GM13976 (cell line): ENCODE results near the gene SLC5A9.
A peak's percentile ranks its signal among the peaks of the same experiment; 100 is the strongest.

Experiments
- DNase-seq: peaks from one replicate; pipeline ENCODE4 v3.0.0; 2012; ENCODE audit warnings: low spot score
- in situ Hi-C: fragments of 300-500 bp; cut with MboI; formaldehyde crosslinking; loops from one replicate; pipeline ENCODE4 v1.12.0; 2022; ENCODE audit warnings: low sequenced_read_pairs, mixed read lengths, inconsistent platforms; ENCODE audit not compliant: unreplicated experiment
- TF ChIP-seq, protein P1 (sequence below): IDR thresholded peaks from 2 replicates; pipeline ENCODE4 v1.5.1; 2012; ENCODE audit warnings: borderline replicate concordance, mild to moderate bottlenecking; ENCODE audit not compliant: insufficient read depth; ENCODE audit errors: extremely low read depth, missing control alignments, control extremely low read depth

Gene SLC5A9

DNA sequence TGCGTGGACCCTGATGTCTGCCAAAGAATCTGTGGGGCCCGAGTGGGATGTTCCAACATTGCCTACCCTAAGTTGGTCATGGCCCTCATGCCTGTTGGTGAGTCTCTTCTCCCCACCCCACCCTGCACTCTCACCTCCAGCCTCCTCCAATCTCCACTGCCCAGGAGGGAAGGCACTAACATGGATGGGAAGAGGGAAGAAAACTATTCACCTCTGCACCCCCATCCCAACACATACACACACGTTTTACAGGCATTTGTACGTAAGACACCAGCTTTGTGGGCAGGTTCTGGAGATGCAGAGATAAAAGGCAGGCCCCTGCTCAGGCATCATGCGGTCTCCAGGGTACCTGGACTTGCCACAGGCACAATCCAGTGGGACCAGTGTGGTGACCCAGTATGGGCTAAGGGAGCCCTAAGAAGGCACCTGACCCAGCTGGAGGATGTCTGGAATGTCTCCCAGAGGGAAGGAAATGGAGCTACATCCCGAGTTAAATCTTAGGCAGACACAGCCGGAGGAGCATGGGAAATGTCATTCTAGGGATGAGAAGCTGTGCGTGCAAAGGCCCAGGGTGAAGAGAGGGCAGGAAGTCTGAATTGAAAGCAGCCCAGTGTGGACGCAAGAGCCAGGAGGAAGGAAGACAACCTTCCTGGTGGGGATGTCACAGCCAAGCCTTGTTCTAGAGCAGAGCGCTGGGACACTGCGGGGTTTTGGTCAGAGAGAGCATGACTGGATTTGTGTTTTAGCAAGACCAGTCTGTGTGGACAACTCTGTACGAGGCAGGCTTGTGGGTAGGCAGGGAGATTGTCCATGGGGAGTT lies 11.4 kb downstream of the SLC5A9 start:
- DNase-seq, result no peak
- in situ Hi-C loops, result no loop called here
- TF ChIP-seq, protein P1, sequence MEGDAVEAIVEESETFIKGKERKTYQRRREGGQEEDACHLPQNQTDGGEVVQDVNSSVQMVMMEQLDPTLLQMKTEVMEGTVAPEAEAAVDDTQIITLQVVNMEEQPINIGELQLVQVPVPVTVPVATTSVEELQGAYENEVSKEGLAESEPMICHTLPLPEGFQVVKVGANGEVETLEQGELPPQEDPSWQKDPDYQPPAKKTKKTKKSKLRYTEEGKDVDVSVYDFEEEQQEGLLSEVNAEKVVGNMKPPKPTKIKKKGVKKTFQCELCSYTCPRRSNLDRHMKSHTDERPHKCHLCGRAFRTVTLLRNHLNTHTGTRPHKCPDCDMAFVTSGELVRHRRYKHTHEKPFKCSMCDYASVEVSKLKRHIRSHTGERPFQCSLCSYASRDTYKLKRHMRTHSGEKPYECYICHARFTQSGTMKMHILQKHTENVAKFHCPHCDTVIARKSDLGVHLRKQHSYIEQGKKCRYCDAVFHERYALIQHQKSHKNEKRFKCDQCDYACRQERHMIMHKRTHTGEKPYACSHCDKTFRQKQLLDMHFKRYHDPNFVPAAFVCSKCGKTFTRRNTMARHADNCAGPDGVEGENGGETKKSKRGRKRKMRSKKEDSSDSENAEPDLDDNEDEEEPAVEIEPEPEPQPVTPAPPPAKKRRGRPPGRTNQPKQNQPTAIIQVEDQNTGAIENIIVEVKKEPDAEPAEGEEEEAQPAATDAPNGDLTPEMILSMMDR, result no peak

DNA sequence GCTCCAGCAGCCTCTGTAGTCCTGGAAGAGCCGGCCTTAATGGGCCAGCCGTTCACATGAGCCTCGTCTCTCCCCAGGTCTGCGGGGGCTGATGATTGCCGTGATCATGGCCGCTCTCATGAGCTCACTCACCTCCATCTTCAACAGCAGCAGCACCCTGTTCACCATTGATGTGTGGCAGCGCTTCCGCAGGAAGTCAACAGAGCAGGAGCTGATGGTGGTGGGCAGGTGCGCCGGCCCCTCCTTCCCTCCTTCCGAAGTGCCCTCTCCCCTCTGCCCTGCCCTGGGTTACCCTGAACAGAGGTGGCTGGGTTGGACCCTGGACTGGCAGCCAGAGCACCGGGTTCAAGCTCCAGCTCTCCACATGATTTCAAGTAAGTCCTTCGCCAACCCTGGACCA lies 13.1 kb downstream of the SLC5A9 start:
- in situ Hi-C loops, result no loop called here
- no peak for DNase-seq
- TF ChIP-seq, protein P1, result no peak

DNA sequence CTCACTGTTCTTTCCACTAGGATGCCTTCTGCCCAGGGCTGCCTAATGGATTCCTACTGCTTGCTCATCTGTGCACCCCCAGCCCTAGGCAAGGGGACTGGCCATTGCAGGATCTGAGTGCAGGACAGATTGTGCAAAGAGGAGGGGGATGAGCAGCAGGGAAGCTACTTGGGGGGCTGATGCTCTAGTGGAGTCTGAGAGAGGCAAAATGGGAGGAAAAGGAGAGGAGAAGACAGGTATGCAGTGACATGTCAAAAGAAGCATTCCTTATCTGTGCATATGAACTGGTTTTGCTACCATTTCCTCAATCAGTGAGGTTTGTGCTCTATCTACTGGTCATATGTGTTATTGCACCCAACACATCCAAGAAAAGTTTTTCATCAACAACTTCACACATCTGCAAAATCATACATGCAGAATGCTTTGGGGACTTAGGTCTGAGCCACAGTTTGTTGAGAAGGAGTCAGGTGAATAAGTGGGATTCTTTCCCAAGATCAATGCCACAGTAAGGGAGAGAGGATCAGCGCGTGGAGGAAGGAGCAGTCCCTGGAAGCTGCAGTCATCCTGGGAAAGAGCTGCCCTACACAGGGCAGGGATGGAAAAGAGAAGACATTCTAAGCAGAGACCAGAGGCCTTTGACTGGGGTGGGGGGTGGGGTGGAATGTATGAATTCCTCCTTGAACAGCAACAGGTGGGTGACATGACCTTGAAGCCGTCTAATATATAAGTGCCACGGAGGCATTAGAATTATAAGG lies 14.4 kb downstream of the SLC5A9 start:
- peak; percentile 68 for DNase-seq
- in situ Hi-C loops, result no loop called here
- TF ChIP-seq, protein P1, result peak; percentile 37

DNA sequence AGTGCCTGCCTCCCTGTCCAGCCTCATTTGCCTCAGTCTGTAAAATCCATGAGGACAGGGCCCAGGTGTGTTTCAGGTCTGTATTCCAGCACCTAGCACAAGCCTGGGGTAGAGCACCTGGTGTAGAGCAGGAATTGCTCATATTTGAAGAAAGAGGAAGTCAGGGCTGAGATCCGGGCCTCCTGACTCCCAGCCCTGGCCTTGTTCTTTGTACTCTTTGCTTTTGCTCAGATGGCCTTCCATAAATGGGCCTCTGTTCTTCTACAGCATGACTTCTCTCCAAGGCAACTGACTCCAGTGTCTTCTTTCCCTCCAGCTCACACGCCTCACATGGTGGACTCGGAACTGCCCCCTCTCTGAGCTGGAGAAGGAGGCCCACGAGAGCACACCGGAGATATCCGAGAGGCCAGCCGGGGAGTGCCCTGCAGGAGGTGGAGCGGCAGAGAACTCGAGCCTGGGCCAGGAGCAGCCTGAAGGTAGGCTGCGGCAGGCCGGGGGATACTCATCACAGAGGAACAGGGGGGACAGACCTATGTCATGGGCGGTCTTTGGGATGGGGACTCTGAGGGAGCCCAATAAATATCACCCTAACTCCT lies 19.7 kb downstream of the SLC5A9 start:
- TF ChIP-seq, protein P1, result no peak
- in situ Hi-C loops, result no loop called here
- DNase-seq, result no peak

DNA sequence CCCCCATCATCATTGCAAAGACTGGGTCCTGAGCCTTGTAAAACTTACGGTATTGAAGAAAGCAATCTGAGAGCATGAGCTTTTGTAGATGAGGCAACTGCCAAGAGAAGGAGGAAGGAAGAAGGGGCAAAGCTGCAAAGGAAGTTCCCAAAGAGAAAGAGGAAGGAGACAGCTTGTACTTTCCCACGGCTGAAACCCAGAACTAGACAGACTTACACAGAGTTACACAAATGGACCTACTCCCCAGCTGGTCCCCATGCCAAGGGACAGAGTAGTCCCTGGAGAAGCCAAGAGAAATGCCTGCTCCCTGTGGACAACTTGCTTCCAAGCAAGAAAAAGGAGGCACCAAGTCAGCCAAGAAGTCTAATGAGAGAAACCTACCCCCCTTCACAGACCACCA lies 22.6 kb downstream of the SLC5A9 start:
- in situ Hi-C loops, result no loop called here
- no peak for DNase-seq
- TF ChIP-seq, protein P1, result no peak

DNA sequence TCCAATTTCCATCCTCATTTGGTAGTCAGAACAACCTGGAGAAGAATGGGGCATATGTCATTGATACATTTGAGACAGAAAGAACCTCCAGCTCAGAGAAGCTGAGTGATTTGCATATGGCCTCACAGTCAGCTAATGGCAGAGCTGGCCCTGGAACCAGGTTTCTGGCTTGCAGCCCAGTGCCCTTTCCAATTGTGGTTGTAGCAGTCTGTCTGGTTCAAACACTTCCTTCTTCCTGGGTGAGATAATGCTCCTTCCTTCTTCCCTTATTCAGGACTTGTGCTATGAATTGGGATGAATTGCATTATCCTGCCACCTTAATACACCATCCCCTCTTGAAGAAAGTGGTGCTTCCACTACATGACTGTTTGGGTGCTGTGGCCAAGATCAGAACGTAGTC lies 24.2 kb downstream of the SLC5A9 start:
- no peak for DNase-seq
- in situ Hi-C loops, result no loop called here
- TF ChIP-seq, protein P1, result no peak
